GM12875 (cell line): ENCODE data around the gene TMA7B.

Experiments used
- H3K4me3 ChIP-seq: one replicate; pipeline ENCODE4 v1.5.1; 2011; ENCODE audit warnings: low read depth, low read length, control low read depth
- CTCF ChIP-seq: IDR thresholded peaks from 2 replicates; pipeline ENCODE4 v1.5.1; 2011; ENCODE audit warnings: low read depth, mild to moderate bottlenecking, control low read depth, inconsistent platforms, low read length, moderate library complexity, borderline replicate concordance; ENCODE audit not compliant: insufficient read depth

Gene TMA7B

DNA sequence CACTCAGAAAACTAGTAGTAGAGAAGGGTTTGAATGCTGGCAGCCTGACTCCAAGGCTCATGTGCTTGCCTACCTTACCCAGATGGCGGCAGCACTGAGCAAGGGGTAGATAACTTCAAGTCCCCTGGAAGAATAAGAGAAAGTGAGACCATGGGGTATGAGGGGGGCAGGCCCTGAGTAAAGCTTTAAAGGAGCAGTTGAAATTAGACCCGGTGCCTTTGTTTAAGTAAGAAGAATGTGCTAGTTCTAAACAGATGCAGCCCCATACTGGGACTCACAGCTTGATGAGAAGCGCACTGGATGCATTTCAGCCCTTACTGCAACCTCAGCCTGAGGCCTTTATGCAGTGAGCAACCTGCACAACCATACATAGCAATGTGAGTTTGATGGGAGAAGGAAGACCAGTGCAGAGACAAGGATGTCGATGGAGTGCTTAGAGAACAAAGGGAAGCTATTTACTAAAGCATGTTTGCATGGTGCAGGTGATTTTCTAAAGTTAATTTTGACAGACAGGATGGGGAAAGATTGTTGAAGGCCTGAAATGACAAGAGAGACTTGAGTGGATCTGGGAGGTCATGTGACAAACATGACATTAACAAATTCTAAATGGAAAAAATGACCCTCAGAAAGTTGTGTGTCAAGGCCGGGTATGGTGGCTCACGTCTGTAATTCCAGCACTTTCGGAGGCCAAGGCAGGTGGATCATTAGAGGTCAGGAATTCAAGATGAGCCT lies 27.1 kb upstream of the TMA7B start:
- peak; percentile 72; the same call in 1 of the 2 replicates for TF ChIP-seq CTCF
- no peak overlapping the region for H3K4me3 ChIP-seq

GRCh38 chr22:39933741-39934140 lies 26.5 kb upstream of the TMA7B start:
- H3K4me3 ChIP-seq = no peak overlapping the region
- TF ChIP-seq CTCF = no peak

- TF ChIP-seq CTCF = no peak
- no peak overlapping the region for H3K4me3 ChIP-seq
These were observed 25.1 kb upstream of the TMA7B start for GRCh38 chr22:39935116-39935515.

DNA sequence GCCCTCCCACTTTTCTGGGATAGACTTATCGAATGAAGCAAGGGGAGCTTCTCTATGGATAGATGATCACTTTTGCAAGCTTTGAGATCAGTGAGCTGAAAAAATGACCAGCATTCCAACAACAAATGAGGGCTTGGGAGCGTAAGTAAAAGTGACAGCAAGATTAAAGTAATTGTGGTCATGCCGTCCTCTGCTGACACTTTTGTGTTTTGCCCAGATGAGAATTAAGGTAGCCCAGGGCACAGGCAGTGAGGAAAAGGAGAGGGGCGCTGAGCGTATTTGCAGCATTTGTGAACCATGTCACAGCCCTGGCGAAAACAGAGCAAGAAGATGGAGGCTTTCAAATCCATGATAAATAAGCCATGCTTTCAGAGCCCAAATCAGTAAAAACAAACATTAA lies 24.6 kb upstream of the TMA7B start:
- TF ChIP-seq CTCF = no peak
- H3K4me3 ChIP-seq = no peak overlapping the region

GRCh38 chr22:39936523-39937145 lies 23.6 kb upstream of the TMA7B start:
- TF ChIP-seq CTCF = no peak

DNA sequence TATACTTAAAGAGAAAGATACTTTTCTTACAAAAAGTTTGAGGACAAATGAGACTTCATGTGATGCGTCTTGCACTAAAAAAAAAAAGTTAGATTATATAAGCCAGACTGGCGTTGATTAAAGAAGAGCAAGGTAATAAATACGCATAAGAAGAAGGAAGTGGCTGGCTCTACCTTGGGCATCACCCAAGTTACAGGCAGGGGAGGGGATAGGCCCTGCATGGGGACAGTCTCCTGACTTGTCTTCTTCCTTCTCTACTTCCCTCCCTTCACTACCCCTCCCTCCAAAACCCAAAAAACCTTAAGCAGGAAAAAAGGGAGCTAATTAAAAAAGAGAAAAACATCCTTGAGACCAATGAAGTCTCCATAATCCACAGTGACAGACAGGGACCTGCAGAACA lies 22.3 kb upstream of the TMA7B start:
- TF ChIP-seq CTCF = no peak
- no peak overlapping the region for H3K4me3 ChIP-seq

More at GRCh38 chr22:39936523-39937145, 23.6 kb upstream of the TMA7B start:
- H3K4me3 ChIP-seq = no peak overlapping the region

GRCh38 chr22:39938509-39939111 lies 21.6 kb upstream of the TMA7B start:
- no peak for TF ChIP-seq CTCF
- H3K4me3 ChIP-seq = no peak overlapping the region
